GM23338 (cell line): ENCODE data around the gene MKX.

Experiments used
- CREB1 ChIP-seq: fragments of 250-450 bp; sonication (Bioruptor Pico); IDR thresholded peaks from 2 replicates; pipeline ENCODE4 v1.5.0; 2020; ENCODE audit warnings: low read depth, mild to moderate bottlenecking, moderate library complexity
- EZH2 ChIP-seq: fragments of 200-600 bp; sonication (generic); IDR thresholded peaks from one replicate; pipeline ENCODE4 v1.8.0; 2017; ENCODE audit warnings: antibody characterized with exemption, mild to moderate bottlenecking, low read depth; ENCODE audit not compliant: unreplicated experiment
- EZH2phosphoT487 ChIP-seq: fragments of 200-600 bp; sonication (generic); IDR thresholded peaks from one replicate; pipeline ENCODE4 v1.8.1; 2018; ENCODE audit warnings: antibody characterized with exemption; ENCODE audit not compliant: unreplicated experiment
- JUNB ChIP-seq: IDR thresholded peaks from one replicate; pipeline ENCODE4 v1.6.1; 2016; ENCODE audit warnings: antibody characterized with exemption; ENCODE audit not compliant: unreplicated experiment
- NANOG ChIP-seq: IDR thresholded peaks from 2 replicates; pipeline ENCODE4 v1.6.1; 2016; ENCODE audit warnings: antibody characterized with exemption, borderline replicate concordance
- POLR2AphosphoS5 ChIP-seq: IDR thresholded peaks from 2 replicates; pipeline ENCODE4 v1.6.1; 2016; ENCODE audit warnings: antibody characterized with exemption, low read depth
- REST ChIP-seq: IDR thresholded peaks from one replicate; pipeline ENCODE4 v1.6.1; 2018; ENCODE audit warnings: antibody characterized with exemption; ENCODE audit not compliant: unreplicated experiment
- STAT1 ChIP-seq: IDR thresholded peaks from one replicate; pipeline ENCODE4 v1.6.1; 2016; ENCODE audit warnings: antibody characterized with exemption; ENCODE audit not compliant: unreplicated experiment
- ZNF114 ChIP-seq: fragments of 250-450 bp; sonication (Bioruptor Pico); IDR thresholded peaks from 2 replicates; pipeline ENCODE4 v1.5.0; 2020; ENCODE audit warnings: mild to moderate bottlenecking, moderate library complexity
- ZNF462 ChIP-seq: fragments of 250-450 bp; sonication (Bioruptor Pico); IDR thresholded peaks from 2 replicates; pipeline ENCODE4 v1.5.0; 2020; ENCODE audit warnings: mild to moderate bottlenecking, moderate library complexity
- TF ChIP-seq, protein P1 (sequence below), 2 experiments: fragments of 200-600 bp in 1 of 2; sonication (generic) in 1 of 2; conservative IDR thresholded peaks; 2 replicates each; pipeline versions ENCODE4 v1.5.1 to v1.6.1; 2016 to 2017; ENCODE audit warnings: antibody characterized with exemption in 2 of 2, low read depth in 2 of 2, mild to moderate bottlenecking in 2 of 2, moderate library complexity in 1 of 2
- TF ChIP-seq, protein P2 (sequence below): IDR thresholded peaks from 2 replicates; pipeline ENCODE4 v1.6.1; 2016; ENCODE audit warnings: antibody characterized with exemption

- TF ChIP-seq, protein P1, sequence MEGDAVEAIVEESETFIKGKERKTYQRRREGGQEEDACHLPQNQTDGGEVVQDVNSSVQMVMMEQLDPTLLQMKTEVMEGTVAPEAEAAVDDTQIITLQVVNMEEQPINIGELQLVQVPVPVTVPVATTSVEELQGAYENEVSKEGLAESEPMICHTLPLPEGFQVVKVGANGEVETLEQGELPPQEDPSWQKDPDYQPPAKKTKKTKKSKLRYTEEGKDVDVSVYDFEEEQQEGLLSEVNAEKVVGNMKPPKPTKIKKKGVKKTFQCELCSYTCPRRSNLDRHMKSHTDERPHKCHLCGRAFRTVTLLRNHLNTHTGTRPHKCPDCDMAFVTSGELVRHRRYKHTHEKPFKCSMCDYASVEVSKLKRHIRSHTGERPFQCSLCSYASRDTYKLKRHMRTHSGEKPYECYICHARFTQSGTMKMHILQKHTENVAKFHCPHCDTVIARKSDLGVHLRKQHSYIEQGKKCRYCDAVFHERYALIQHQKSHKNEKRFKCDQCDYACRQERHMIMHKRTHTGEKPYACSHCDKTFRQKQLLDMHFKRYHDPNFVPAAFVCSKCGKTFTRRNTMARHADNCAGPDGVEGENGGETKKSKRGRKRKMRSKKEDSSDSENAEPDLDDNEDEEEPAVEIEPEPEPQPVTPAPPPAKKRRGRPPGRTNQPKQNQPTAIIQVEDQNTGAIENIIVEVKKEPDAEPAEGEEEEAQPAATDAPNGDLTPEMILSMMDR (conservative IDR thresholded peaks at IDR 0.05; ENCODE audit: low read depth in 2 of 2), result no peak
- TF ChIP-seq EZH2 (no peak), EZH2phosphoT487 (no peak), POLR2AphosphoS5 (no peak), JUNB (no peak), REST (no peak), STAT1 (no peak), CREB1 (CRISPR knock-in tag) (peak; percentile 68), ZNF462 (CRISPR knock-in tag) (no peak), NANOG (no peak), ZNF114 (CRISPR knock-in tag) (no peak)
- TF ChIP-seq, protein P2, sequence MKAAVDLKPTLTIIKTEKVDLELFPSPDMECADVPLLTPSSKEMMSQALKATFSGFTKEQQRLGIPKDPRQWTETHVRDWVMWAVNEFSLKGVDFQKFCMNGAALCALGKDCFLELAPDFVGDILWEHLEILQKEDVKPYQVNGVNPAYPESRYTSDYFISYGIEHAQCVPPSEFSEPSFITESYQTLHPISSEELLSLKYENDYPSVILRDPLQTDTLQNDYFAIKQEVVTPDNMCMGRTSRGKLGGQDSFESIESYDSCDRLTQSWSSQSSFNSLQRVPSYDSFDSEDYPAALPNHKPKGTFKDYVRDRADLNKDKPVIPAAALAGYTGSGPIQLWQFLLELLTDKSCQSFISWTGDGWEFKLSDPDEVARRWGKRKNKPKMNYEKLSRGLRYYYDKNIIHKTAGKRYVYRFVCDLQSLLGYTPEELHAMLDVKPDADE, result peak; percentile 33; the same call in 1 of the 2 replicates
Observed at GRCh38 chr10:27745732-27746396, at the start of gene MKX.
